ENCODE measurements around the gene TNKS2. TPM values are rescaled to one million over a fixed set of nuclear protein-coding genes. Genes with fewer than 3 reads are reported as not detected.

The TNKS2 gene
- total RNA-seq, 1 donor from 2014 or later: 53.4 TPM

GRCh38 chr10:91798649-91799611, 704 bp downstream of the TNKS2 start:
- peak overlapping the region; percentile 96 for H3K27ac ChIP-seq
- peak overlapping the region; percentile 75 for H3K4me2 ChIP-seq
- H2AFZ ChIP-seq (replicated peaks): peak overlapping the region; percentile 28
- Mint-ChIP-seq H3K27ac (peak overlapping the region; percentile 96), H3K36me3 (peaks cover 22% of the 10 kb centered on the region), H3K9me3 (no peaks in the 10 kb centered on the region), H3K27me3 (ENCODE audit: insufficient read depth, low read depth) (peaks cover 8% of the 10 kb centered on the region), H3K4me3 (peak overlapping the region; percentile 97), H3K4me1 (peaks cover 36% of the 10 kb centered on the region)
- peak overlapping the region; percentile 66 for H3K9ac ChIP-seq
- peaks cover 68% of the 10 kb centered on the region for H3K79me2 ChIP-seq (ENCODE audit: low read depth)
- H3F3A ChIP-seq (ENCODE audit: low read depth): peaks cover 28% of the 10 kb centered on the region
- TF ChIP-seq EZH2phosphoT487 (IDR thresholded peaks at IDR 0.05): no peak
- TF ChIP-seq CTCF (IDR thresholded peaks at IDR 0.05): no peak
- TF ChIP-seq EZH2 (IDR thresholded peaks at IDR 0.05): no peak
- H3K27me3 ChIP-seq: no peaks in the 10 kb centered on the region
- no peaks in the 10 kb centered on the region for H3K36me3 ChIP-seq
- peaks cover 34% of the 10 kb centered on the region for H3K4me1 ChIP-seq
- peaks cover 52% of the 10 kb centered on the region for H4K20me1 ChIP-seq (ENCODE audit: low read depth)
- DNase-seq (ENCODE audit: low spot score): peak; percentile 16
- H3K9me3 ChIP-seq (ENCODE audit: low read depth): no peaks in the 10 kb centered on the region
- H3K4me3 ChIP-seq: peak overlapping the region; percentile 76

- peaks cover 28% of the 10 kb centered on the region for H3K36me3 Mint-ChIP-seq
- TF ChIP-seq CTCF (IDR thresholded peaks at IDR 0.05) (no peak), EZH2 (IDR thresholded peaks at IDR 0.05) (no peak), EZH2phosphoT487 (IDR thresholded peaks at IDR 0.05) (no peak)
- no peak overlapping the region for H3K27ac ChIP-seq
- H3K4me3 ChIP-seq: peak overlapping the region; percentile 76
- peak overlapping the region; percentile 75 for H3K4me2 ChIP-seq
- H4K20me1 ChIP-seq (ENCODE audit: low read depth): peaks cover 58% of the 10 kb centered on the region
- no peaks in the 10 kb centered on the region for H3K36me3 ChIP-seq
- H2AFZ ChIP-seq (replicated peaks): no peak overlapping the region
- peaks cover 36% of the 10 kb centered on the region for H3K4me1 Mint-ChIP-seq
- no peak overlapping the region for H3K27ac Mint-ChIP-seq
- H3K27me3 Mint-ChIP-seq (ENCODE audit: insufficient read depth, low read depth): peaks cover 8% of the 10 kb centered on the region
- no peaks in the 10 kb centered on the region for H3K9me3 ChIP-seq (ENCODE audit: low read depth)
- peaks cover 75% of the 10 kb centered on the region for H3K79me2 ChIP-seq (ENCODE audit: low read depth)
- no peaks in the 10 kb centered on the region for H3K27me3 ChIP-seq
- H3K9me3 Mint-ChIP-seq: no peaks in the 10 kb centered on the region
- H3K4me1 ChIP-seq: peaks cover 34% of the 10 kb centered on the region
- no peak for DNase-seq (ENCODE audit: low spot score)
- peak overlapping the region; percentile 97 for H3K4me3 Mint-ChIP-seq
- peaks cover 28% of the 10 kb centered on the region for H3F3A ChIP-seq (ENCODE audit: low read depth)
- H3K9ac ChIP-seq: peak overlapping the region; percentile 66
Observed at GRCh38 chr10:91799612-91799975, 1.4 kb downstream of the TNKS2 start.

DNA sequence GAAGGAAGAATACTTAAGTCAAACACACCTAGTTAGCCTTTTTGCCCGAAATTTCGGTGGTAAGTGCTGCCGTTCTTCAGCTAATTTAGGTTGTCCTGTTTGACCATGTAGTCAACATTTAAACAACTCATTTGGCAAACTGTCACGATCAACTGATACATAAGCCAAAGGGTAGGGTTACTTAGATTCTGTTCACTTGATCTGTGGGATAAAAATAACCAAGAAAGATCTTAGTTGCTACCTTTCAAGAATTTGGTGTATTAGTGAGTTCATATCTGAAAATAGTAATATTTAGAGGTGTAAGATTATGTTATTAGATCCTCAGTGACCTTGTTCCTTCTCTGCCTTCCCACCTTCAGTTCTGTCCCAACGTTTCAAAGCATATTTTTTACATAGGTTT, 2.0 kb downstream of the TNKS2 start:
- Histone ChIP-seq H3K4me3 (peak overlapping the region; percentile 76), H4K20me1 (ENCODE audit: low read depth) (peaks cover 64% of the 10 kb centered on the region), H3K4me1 (peaks cover 34% of the 10 kb centered on the region), H3K27me3 (no peaks in the 10 kb centered on the region), H2AFZ (replicated peaks) (no peak overlapping the region), H3K36me3 (peaks cover 5% of the 10 kb centered on the region), H3K27ac (no peak overlapping the region), H3K79me2 (ENCODE audit: low read depth) (peaks cover 80% of the 10 kb centered on the region), H3K4me2 (peak overlapping the region; percentile 75), H3F3A (ENCODE audit: low read depth) (peaks cover 28% of the 10 kb centered on the region), H3K9ac (peak overlapping the region; percentile 66), H3K9me3 (ENCODE audit: low read depth) (no peaks in the 10 kb centered on the region)
- H3K9me3 Mint-ChIP-seq: no peaks in the 10 kb centered on the region
- no peak for DNase-seq (ENCODE audit: low spot score)
- H3K36me3 Mint-ChIP-seq: peaks cover 30% of the 10 kb centered on the region
- peaks cover 8% of the 10 kb centered on the region for H3K27me3 Mint-ChIP-seq (ENCODE audit: insufficient read depth, low read depth)
- TF ChIP-seq EZH2 (IDR thresholded peaks at IDR 0.05): no peak
- no peak for TF ChIP-seq CTCF (IDR thresholded peaks at IDR 0.05)
- no peak for TF ChIP-seq EZH2phosphoT487 (IDR thresholded peaks at IDR 0.05)
- no peak overlapping the region for H3K27ac Mint-ChIP-seq
- H3K4me1 Mint-ChIP-seq: peaks cover 34% of the 10 kb centered on the region
- H3K4me3 Mint-ChIP-seq: peak overlapping the region; percentile 97

Measured in neural progenitor cell (in vitro differentiated cells).